A549 (cell line): ENCODE measurements around the gene QKI.

Source experiments
- CHD2 ChIP-seq: fragments of 150-350 bp; IDR thresholded peaks from 2 replicates; pipeline ENCODE4 v1.6.1; 2014; ENCODE audit warnings: low read length; ENCODE audit not compliant: partially characterized antibody
- CTCF ChIP-seq: fragments of >200 bp; sonication (Bioruptor Twin); formaldehyde crosslinking; IDR thresholded peaks from 3 replicates; pipeline ENCODE4 v1.5.1; 2016
- ESRRA ChIP-seq: fragments of 150-350 bp; IDR thresholded peaks from 2 replicates; pipeline ENCODE4 v1.6.1; 2014; ENCODE audit warnings: mild to moderate bottlenecking, low read length, borderline replicate concordance
- HOXA7 ChIP-seq: fragments of 250-450 bp; sonication (Bioruptor Pico); IDR thresholded peaks from 2 replicates; pipeline ENCODE4 v1.5.0; 2020; ENCODE audit warnings: mild to moderate bottlenecking, moderate library complexity
- NFE2L2 ChIP-seq: fragments of 150-350 bp; conservative IDR thresholded peaks from 2 replicates; pipeline ENCODE4 v1.6.1; 2014; ENCODE audit warnings: low read length
- POLR2A ChIP-seq: IDR thresholded peaks from 2 replicates; pipeline ENCODE4 v1.6.1; 2012; ENCODE audit warnings: mild to moderate bottlenecking, low read length
- POLR2AphosphoS2 ChIP-seq: conservative IDR thresholded peaks from 2 replicates; pipeline ENCODE4 v1.6.1; 2012; ENCODE audit warnings: low read length, improper control_type of control experiment, inconsistent platforms
- RNF2 ChIP-seq: fragments of 200-600 bp; sonication (generic); IDR thresholded peaks from 2 replicates; pipeline ENCODE4 v1.6.1; 2016; ENCODE audit warnings: low read depth, mild to moderate bottlenecking, antibody characterized with exemption, moderate library complexity, borderline replicate concordance
- TFCP2L1 ChIP-seq: fragments of 250-450 bp; sonication (Bioruptor Pico); IDR thresholded peaks from 2 replicates; pipeline ENCODE4 v1.5.0; 2021; ENCODE audit warnings: mild to moderate bottlenecking
- TP53 ChIP-seq: fragments of 250-450 bp; sonication (Bioruptor Pico); IDR thresholded peaks from 2 replicates; pipeline ENCODE4 v1.5.0; 2021; ENCODE audit warnings: mild to moderate bottlenecking, moderate library complexity

GRCh38 chr6:163409712-163410111 is 4.8 kb upstream of the QKI start:
- TF ChIP-seq CTCF: no peak
- TF ChIP-seq HOXA7 (CRISPR knock-in tag): no peak
- TF ChIP-seq POLR2A: no peak
- no peak for TF ChIP-seq TP53 (CRISPR knock-in tag)
- TF ChIP-seq RNF2: no peak
- no peak for TF ChIP-seq TFCP2L1 (CRISPR knock-in tag)
- no peak for TF ChIP-seq CHD2
- no peak for TF ChIP-seq ESRRA
- TF ChIP-seq POLR2AphosphoS2: no peak
- TF ChIP-seq NFE2L2: no peak
